A549 (cell line): ENCODE measurements around the gene FAM107B.

Experiments used
- EHMT2 ChIP-seq: fragments of 200-600 bp; sonication (generic); IDR thresholded peaks from 2 replicates; pipeline ENCODE4 v1.6.1; 2016; ENCODE audit warnings: antibody characterized with exemption, low read depth, mild to moderate bottlenecking, moderate library complexity
- FOSL2 ChIP-seq, 2 experiments: fragments of 450-650 bp in 1 of 2; fragments of >200 bp in 1 of 2; sonication (Bioruptor Twin) in 1 of 2; formaldehyde crosslinking; IDR thresholded peaks; 2 replicates each; pipeline versions ENCODE4 v1.5.0 to v1.6.1; 2016 to 2020; ENCODE audit warnings: mild to moderate bottlenecking in 1 of 2, moderate library complexity in 1 of 2
- HOXB13 ChIP-seq: fragments of 250-450 bp; sonication (Bioruptor Pico); IDR thresholded peaks from 2 replicates; pipeline ENCODE4 v1.5.0; 2020; ENCODE audit warnings: low read depth, mild to moderate bottlenecking, moderate library complexity
- NFE2L2 ChIP-seq: fragments of 150-350 bp; conservative IDR thresholded peaks from 2 replicates; pipeline ENCODE4 v1.6.1; 2014; ENCODE audit warnings: low read length
- POLR2A ChIP-seq: IDR thresholded peaks from 2 replicates; pipeline ENCODE4 v1.6.1; 2012; ENCODE audit warnings: mild to moderate bottlenecking, low read length
- POLR2AphosphoS2 ChIP-seq: conservative IDR thresholded peaks from 2 replicates; pipeline ENCODE4 v1.6.1; 2012; ENCODE audit warnings: low read length, improper control_type of control experiment, inconsistent platforms
- RAD21 ChIP-seq, 2 experiments: fragments of >200 bp in 1 of 2; sonication (Bioruptor Twin) in 1 of 2; formaldehyde crosslinking in 1 of 2; IDR thresholded peaks in 1 of 2; conservative IDR thresholded peaks in 1 of 2; 2 replicates in 1 of 2; 3 replicates in 1 of 2; pipeline ENCODE4 v1.6.1; 2012 to 2018; ENCODE audit warnings: inconsistent platforms in 1 of 2
- RCOR1 ChIP-seq: fragments of 150-350 bp; IDR thresholded peaks from 2 replicates; pipeline ENCODE4 v1.6.1; 2014; ENCODE audit warnings: antibody characterized with exemption, low read length, low read depth
- ZC3H11A ChIP-seq: fragments of 450-650 bp; IDR thresholded peaks from 2 replicates; pipeline ENCODE4 v1.6.1; 2014; ENCODE audit warnings: antibody characterized with exemption, mild to moderate bottlenecking
- TF ChIP-seq, protein P1 (sequence below): fragments of >200 bp; sonication (Bioruptor Twin); formaldehyde crosslinking; IDR thresholded peaks from 3 replicates; pipeline ENCODE4 v1.5.1; 2016
- TF ChIP-seq, protein P2 (sequence below): fragments of 450-650 bp; IDR thresholded peaks from 2 replicates; pipeline ENCODE4 v1.6.1; 2014; ENCODE audit warnings: antibody characterized with exemption
- TF ChIP-seq, protein P3 (sequence below): fragments of 200-600 bp; sonication (generic); IDR thresholded peaks from 2 replicates; pipeline ENCODE4 v1.6.1; 2016; ENCODE audit warnings: antibody characterized with exemption, mild to moderate bottlenecking, moderate library complexity
- TF ChIP-seq, protein P4 (sequence below): IDR thresholded peaks from 2 replicates; pipeline ENCODE4 v1.6.1; 2012

- TF ChIP-seq RAD21 (conservative IDR thresholded peaks at IDR 0.05 in 1 of 2, IDR thresholded peaks at IDR 0.05 in 1 of 2) (no peak), POLR2A (no peak), RCOR1 (no peak), HOXB13 (CRISPR knock-in tag) (no peak), NFE2L2 (no peak), POLR2AphosphoS2 (no peak), EHMT2 (no peak), FOSL2 (IDR thresholded peaks at IDR 0.05) (no peak), FOSL2 (CRISPR knock-in tag; IDR thresholded peaks at IDR 0.05) (no peak), ZC3H11A (no peak)
- TF ChIP-seq, protein P1, sequence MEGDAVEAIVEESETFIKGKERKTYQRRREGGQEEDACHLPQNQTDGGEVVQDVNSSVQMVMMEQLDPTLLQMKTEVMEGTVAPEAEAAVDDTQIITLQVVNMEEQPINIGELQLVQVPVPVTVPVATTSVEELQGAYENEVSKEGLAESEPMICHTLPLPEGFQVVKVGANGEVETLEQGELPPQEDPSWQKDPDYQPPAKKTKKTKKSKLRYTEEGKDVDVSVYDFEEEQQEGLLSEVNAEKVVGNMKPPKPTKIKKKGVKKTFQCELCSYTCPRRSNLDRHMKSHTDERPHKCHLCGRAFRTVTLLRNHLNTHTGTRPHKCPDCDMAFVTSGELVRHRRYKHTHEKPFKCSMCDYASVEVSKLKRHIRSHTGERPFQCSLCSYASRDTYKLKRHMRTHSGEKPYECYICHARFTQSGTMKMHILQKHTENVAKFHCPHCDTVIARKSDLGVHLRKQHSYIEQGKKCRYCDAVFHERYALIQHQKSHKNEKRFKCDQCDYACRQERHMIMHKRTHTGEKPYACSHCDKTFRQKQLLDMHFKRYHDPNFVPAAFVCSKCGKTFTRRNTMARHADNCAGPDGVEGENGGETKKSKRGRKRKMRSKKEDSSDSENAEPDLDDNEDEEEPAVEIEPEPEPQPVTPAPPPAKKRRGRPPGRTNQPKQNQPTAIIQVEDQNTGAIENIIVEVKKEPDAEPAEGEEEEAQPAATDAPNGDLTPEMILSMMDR: no peak
- TF ChIP-seq, protein P2, sequence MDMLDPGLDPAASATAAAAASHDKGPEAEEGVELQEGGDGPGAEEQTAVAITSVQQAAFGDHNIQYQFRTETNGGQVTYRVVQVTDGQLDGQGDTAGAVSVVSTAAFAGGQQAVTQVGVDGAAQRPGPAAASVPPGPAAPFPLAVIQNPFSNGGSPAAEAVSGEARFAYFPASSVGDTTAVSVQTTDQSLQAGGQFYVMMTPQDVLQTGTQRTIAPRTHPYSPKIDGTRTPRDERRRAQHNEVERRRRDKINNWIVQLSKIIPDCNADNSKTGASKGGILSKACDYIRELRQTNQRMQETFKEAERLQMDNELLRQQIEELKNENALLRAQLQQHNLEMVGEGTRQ: no peak
- TF ChIP-seq, protein P3, sequence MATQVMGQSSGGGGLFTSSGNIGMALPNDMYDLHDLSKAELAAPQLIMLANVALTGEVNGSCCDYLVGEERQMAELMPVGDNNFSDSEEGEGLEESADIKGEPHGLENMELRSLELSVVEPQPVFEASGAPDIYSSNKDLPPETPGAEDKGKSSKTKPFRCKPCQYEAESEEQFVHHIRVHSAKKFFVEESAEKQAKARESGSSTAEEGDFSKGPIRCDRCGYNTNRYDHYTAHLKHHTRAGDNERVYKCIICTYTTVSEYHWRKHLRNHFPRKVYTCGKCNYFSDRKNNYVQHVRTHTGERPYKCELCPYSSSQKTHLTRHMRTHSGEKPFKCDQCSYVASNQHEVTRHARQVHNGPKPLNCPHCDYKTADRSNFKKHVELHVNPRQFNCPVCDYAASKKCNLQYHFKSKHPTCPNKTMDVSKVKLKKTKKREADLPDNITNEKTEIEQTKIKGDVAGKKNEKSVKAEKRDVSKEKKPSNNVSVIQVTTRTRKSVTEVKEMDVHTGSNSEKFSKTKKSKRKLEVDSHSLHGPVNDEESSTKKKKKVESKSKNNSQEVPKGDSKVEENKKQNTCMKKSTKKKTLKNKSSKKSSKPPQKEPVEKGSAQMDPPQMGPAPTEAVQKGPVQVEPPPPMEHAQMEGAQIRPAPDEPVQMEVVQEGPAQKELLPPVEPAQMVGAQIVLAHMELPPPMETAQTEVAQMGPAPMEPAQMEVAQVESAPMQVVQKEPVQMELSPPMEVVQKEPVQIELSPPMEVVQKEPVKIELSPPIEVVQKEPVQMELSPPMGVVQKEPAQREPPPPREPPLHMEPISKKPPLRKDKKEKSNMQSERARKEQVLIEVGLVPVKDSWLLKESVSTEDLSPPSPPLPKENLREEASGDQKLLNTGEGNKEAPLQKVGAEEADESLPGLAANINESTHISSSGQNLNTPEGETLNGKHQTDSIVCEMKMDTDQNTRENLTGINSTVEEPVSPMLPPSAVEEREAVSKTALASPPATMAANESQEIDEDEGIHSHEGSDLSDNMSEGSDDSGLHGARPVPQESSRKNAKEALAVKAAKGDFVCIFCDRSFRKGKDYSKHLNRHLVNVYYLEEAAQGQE: no peak
- TF ChIP-seq, protein P4, sequence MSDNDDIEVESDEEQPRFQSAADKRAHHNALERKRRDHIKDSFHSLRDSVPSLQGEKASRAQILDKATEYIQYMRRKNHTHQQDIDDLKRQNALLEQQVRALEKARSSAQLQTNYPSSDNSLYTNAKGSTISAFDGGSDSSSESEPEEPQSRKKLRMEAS: no peak
These were observed 17.3 kb downstream of the FAM107B start for GRCh38 chr10:14757394-14757793.
